Prostate gland (tissue), 2 donors: ENCODE results near the gene MCAM.

Experiments
- POLR2A ChIP-seq: fragments of 450-650 bp; IDR thresholded peaks from one replicate; pipeline ENCODE4 v1.6.1; 2016; ENCODE audit warnings: antibody characterized with exemption, mild to moderate bottlenecking
- POLR2AphosphoS5 ChIP-seq: sonication (generic); formaldehyde crosslinking; IDR thresholded peaks from one replicate; pipeline ENCODE4 v1.6.1; 2017; ENCODE audit warnings: antibody characterized with exemption
- TF ChIP-seq, protein P1 (sequence below), 4 experiments: fragments of 200-600 bp in 2 of 4; fragments of 450-650 bp in 2 of 4; sonication (generic) in 2 of 4; IDR thresholded peaks; 1 replicate in 3 of 4; 2 replicates in 1 of 4; pipeline ENCODE4 v1.5.1; 2016 to 2019; ENCODE audit warnings: antibody characterized with exemption in 4 of 4, mild to moderate bottlenecking in 2 of 4, moderate library complexity in 2 of 4

GRCh38 chr11:119342023-119342300 lies 25.0 kb upstream of the MCAM start:
- TF ChIP-seq, protein P1, sequence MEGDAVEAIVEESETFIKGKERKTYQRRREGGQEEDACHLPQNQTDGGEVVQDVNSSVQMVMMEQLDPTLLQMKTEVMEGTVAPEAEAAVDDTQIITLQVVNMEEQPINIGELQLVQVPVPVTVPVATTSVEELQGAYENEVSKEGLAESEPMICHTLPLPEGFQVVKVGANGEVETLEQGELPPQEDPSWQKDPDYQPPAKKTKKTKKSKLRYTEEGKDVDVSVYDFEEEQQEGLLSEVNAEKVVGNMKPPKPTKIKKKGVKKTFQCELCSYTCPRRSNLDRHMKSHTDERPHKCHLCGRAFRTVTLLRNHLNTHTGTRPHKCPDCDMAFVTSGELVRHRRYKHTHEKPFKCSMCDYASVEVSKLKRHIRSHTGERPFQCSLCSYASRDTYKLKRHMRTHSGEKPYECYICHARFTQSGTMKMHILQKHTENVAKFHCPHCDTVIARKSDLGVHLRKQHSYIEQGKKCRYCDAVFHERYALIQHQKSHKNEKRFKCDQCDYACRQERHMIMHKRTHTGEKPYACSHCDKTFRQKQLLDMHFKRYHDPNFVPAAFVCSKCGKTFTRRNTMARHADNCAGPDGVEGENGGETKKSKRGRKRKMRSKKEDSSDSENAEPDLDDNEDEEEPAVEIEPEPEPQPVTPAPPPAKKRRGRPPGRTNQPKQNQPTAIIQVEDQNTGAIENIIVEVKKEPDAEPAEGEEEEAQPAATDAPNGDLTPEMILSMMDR (IDR thresholded peaks at IDR 0.05), result no peak
- TF ChIP-seq POLR2A (no peak), POLR2AphosphoS5 (no peak)
